NCI-H510A (cell line): Measurements from ENCODE around the gene BABAM1.
"Not testable (repeated sequence)": the region's sequence is repeated elsewhere in the genome, so short reads cannot be mapped to it uniquely, and the experiment has no call there.

Source experiments
- DNase-seq: peaks from one replicate; lab custom pipeline; 2025; lab: John Stamatoyannopoulos, UW

The BABAM1 gene

DNA sequence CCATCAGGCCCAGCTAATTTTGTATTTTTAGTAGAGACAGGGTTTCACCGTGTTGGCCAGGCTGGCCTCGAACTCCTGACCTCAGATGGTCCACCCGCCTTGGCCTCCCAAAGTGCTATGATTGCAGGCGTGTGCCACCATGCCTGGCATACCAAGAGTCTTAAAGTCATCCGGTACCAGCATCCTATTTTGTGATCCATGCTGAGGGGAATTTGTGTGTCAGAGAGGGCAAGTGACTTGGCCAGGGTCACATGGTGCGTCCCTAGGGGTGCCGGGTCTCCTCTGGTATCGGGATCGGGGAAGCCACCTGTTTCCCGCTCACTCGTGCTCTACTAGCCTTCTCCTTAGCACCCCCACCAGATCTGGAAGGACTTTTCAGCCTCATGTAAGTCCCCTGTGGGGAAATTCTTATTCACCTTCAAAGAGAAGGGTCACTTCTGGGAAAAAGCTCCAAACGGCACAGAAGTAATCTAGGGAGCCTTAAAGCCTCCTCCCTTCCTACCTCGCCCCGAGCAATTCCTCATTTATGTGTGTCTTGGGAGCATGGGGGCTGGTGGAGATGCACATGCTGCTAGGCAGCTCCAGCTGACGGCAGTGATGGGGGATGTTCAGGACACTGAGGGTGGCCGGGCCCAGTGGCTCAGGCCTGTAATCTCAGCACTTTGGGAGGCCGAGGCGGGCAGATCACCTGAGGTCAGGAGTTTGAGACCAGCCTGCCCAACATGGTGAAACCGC lies 8.4 kb downstream of the BABAM1 start:
- DNase-seq = no peak

DNA sequence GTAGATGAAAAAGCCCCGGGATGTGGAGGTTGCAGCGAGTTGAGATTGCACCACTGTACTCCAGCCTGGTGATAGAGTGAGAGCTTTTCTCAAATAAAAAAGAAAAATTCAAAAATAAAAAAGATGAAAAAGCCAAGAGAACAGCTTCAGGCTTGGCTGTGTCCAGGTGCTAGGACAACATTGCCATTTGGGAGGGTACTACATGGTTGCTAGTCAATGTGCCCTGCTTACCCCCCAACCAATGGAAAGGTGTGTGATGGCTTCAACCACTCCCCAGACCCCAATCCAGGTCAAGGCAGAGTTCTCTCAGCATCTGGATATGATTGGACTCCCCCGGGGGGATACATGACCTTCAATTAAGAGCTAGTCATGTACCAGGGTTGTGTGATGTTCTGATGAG lies 12.2 kb downstream of the BABAM1 start:
- DNase-seq = no peak

GRCh38 chr19:17281391-17282304 lies 14.4 kb downstream of the BABAM1 start, which contains the start of gene ANKLE1:
ANKLE1 (plus strand) TSS chr19:17281901; CDS start chr19:17281921, 20 bp downstream.
- DNase-seq = no peak

- peak; percentile 84 for DNase-seq
Measured at GRCh38 chr19:17282488-17283125, 15.4 kb downstream of the BABAM1 start.

DNA sequence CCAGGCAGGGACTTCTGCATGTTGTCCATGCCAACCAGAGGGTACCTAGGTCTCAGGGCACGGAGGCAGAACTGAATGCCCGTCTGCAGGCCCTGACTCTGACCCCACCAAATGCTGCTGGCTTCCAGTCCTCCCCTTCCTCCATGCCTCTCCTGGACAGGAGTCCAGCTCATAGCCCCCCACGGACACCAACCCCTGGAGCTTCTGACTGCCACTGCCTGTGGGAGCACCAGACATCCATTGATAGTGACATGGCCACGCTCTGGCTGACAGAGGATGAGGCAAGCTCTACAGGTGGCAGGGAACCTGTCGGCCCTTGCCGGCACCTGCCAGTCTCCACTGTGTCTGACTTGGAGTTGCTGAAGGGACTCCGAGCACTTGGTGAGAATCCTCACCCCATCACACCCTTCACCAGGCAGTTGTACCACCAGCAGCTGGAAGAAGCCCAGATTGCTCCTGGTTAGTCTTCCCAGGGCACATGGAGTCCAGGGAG lies 16.3 kb downstream of the BABAM1 start:
- DNase-seq = no peak

DNA sequence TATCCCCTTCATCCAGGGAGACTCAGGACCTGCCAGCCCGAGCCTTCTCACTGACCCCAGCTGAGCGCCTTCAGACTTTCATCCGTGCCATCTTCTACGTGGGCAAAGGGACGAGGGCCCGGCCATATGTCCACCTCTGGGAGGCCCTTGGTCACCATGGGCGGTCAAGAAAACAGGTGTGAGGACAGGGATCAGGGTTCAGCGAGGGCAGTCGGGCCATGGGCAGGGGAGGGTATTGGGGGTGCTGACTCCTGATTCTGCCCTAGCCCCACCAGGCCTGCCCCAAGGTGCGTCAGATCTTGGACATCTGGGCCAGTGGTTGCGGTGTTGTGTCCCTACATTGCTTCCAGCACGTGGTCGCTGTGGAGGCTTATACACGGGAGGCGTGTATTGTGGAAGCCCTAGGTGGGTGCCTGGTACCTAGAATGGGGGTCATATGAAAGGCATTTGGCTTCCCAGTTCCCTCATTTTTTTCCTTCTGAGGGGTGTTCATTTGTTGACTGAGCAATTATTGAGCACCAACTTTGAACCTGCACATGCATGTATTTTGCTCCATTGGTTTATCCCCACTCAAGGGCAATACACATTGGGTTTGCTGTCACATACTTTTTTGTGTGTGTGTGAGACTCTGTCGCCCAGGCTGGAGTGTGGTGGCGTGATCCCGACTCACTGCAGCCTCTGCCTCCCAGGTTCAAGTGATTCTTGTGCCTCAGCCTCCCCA lies 18.3 kb downstream of the BABAM1 start:
- DNase-seq = no peak

- no peak for DNase-seq
Measured at GRCh38 chr19:17286263-17286662, 19.0 kb downstream of the BABAM1 start.

DNA sequence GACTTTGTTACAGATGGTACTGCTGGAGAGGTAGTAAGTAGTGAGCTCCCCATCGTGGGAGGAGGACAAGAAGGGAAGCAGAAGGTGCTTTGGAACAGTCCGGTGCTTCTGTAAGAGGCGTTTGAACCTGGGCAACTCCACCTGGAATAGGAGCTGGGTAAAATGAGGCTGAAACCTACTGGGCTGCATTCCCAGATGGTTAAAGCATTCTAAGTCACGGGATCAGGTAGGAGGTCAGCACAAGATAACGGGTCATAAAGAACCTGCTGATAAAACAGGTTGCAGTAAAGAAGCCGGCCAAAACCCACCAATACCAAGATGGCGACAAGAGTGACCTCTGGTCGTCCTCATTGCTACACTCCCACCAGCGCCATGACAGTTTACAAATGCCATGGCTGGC lies 19.5 kb downstream of the BABAM1 start:
- DNase-seq = no peak

- DNase-seq = peak; percentile 52
Measured at GRCh38 chr19:17289489-17289888, 22.2 kb downstream of the BABAM1 start.

DNA sequence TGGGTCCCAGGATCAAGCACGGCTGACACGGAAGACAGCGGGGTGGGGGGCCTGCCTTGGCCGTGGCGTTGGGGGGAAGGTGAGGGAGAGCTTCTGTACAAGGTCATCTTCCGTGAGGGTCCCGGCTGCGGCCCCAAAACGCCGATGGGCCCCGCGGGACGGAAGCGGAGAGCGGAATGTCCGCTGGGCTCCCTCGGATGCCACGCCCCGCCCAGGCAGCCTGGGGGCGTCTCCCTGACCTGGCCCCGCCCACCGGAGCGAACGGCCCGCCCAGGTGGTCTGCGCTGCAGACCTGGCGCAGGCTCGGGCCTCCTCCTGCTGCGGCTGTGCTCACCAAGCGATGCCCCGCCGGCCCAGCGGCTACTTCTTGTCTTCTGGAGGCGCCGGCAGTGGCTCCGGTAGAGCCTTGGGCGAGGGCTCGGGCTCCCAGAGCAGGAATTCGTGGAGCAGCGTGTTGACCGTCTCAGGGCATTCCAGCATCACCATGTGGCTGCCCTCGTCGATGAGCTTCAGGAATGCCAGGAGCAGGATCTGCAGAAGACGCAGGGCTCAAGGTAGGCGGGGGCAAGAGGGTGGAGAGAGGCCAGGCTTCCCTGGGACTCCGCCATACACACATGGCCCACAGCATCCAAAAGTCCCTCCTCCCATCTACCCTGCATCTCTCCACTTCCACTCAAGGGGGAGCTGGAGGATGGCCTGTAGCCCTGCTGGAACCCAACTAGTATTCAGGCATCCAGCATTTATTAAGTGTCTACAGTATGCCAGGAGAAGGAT lies 25.2 kb downstream of the BABAM1 start:
- DNase-seq = no peak

DNA sequence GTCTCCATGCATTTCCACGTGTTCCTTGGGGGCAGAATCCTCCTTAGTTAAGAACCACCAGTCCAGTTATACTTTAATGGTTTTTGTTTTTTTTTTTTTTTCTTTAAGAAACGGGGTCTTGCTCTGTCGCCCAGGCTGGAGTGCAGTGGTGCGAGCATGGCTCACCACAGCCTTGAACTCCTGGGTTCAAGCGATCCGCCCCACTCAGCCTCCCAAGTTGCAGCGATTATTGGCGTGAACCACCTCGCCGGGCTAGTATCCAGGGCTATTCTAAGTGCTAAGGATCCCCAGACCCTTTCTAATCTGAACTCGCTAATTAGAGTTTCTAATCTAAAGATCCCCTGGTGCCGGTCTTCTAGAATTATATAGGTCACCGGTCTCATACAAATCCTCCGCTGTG lies 26.4 kb downstream of the BABAM1 start:
- DNase-seq = no peak

GRCh38 chr19:17294051-17294891 lies 27.0 kb downstream of the BABAM1 start:
- no peak for DNase-seq

DNA sequence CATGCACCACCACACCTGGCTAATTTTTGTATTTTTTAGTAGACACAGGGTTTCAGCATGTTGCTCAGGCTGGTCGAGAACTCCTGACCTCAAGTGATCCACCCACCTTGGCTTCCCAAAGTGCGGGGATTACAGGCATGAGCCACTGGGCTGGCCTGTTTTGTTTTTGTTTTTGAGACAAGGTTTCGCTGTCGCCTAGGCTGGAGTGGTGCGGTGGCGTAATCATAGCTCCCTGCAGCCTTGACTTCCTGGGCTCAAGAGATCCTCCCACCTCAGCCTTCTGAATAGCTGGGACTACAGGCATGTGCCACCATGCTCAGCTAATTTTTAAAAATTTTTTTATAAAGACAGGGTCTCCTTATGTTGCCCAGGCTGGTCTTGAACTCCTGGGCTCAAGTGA lies 28.3 kb downstream of the BABAM1 start:
- DNase-seq = not testable (repeated sequence)

DNA sequence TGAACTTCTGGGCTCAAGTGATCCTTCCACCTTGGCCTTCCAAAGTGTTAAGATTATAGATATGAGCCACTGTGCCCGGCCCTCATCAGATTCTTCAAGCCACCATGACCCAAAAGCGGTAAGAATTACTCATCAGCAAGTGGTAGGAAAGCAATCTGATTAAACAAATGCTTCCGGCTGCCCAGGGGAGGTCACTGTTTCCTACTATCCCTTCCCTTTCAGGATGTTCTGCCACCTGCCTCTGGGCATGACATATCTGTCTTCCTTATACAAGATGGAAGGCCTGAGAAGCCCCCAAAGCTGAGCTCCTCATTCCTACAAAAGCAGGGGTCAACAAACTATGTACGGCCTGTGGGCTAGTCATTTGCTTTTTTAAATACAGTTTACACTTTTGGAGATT lies 29.0 kb downstream of the BABAM1 start:
- no peak for DNase-seq

GRCh38 chr19:17296976-17297375 lies 29.7 kb downstream of the BABAM1 start:
- DNase-seq = no peak

DNA sequence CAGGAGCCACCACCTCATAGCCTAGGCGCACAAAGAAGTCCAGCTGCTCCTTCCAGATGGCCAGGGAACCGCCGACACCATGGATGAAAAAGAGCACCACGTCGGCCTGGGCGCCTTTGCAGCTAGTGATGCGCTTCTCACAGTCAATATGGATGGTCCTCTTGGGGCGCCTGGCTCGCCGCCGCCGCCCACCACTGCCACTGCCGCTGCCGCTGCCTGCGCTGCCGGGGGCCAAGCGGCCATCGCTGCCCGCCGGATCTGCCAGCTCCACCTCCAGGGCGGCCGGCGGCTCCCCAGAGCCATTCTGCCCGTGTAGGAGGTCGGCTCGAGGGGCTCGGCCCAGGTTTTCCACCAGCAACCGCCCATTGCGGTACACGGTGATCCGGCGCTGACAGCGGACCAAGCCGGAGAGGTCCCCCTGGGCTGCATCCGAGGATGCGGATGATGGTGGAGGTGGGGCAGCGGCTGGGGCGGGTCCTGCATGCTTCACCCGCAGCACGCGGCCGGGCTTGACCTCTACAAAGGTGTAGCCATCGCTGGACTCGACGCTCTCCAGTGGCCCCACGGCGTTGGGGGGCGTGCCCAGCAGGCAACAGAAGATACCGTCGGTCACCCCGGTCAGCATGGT lies 33.9 kb downstream of the BABAM1 start:
- no peak for DNase-seq

GRCh38 chr19:17302391-17303166 lies 35.3 kb downstream of the BABAM1 start:
- DNase-seq = no peak

GRCh38 chr19:17303167-17303939 lies 36.1 kb downstream of the BABAM1 start, which contains the start of gene ABHD8:
ABHD8 (minus strand) TSS chr19:17303425; CDS start chr19:17301616, 1,809 bp downstream.
- peak; percentile 91 for DNase-seq
